IMR-90 (cell line): ENCODE data around the gene KRTAP9-4. TPM values are rescaled to one million over a fixed set of nuclear protein-coding genes. Genes with fewer than 3 reads are reported as not detected.

ENCODE experiments used
- ATAC-seq: fragments of 200-7000 bp; cut with Tn5 transposase; 2 replicates; pipeline ENCODE4 v1.9.1; 2020; ENCODE audit warnings: low read depth, mild to moderate bottlenecking, moderate library complexity
- BruUV-seq: library from RNA; stranded (reverse); fragments of 400-500 nt; replicated peaks from 2 replicates; lab custom pipeline; 2021; lab: Mats Ljungman, UMichigan
- CTCF ChIA-PET: fragments of 300-600 bp; formaldehyde crosslinking; extraction: SDS; loops from one replicate; lab custom pipeline; 2021; ENCODE audit warnings: antibody characterized with exemption; lab: Yijun Ruan, JAX
- POLR2A ChIA-PET: fragments of 300-600 bp; sonication (Branson Sonifier 250); formaldehyde crosslinking; loops from one replicate; lab custom pipeline; 2022; ENCODE audit warnings: antibody characterized with exemption; ENCODE audit not compliant: unreplicated experiment; lab: Charles Lee
- DNase-seq: peaks from one replicate; pipeline ENCODE4 v3.0.0; 2013
- H2AFZ ChIP-seq: replicated peaks from 2 replicates; pipeline ENCODE3; 2013; ENCODE audit warnings: low read length, mild to moderate bottlenecking; ENCODE audit not compliant: poor library complexity
- H2AK5ac ChIP-seq: 2 replicates; pipeline ENCODE4 v1.6.1; 2013; ENCODE audit warnings: low read depth, low read length, inconsistent platforms
- H2AK9ac ChIP-seq: replicated peaks from 2 replicates; pipeline ENCODE3; 2013; ENCODE audit warnings: mild to moderate bottlenecking, low read depth, low read length, moderate library complexity; ENCODE audit not compliant: poor library complexity
- H2BK120ac ChIP-seq: 2 replicates; pipeline ENCODE4 v1.6.1; 2013; ENCODE audit warnings: low read depth, low read length, inconsistent platforms
- H2BK15ac ChIP-seq: 3 replicates; pipeline ENCODE4 v1.6.1; 2013; ENCODE audit warnings: low read depth, low read length, inconsistent platforms
- H2BK20ac ChIP-seq: 2 replicates; pipeline ENCODE4 v1.6.1; 2013; ENCODE audit warnings: low read depth, mild to moderate bottlenecking, inconsistent platforms, low read length, moderate library complexity
- H2BK5ac ChIP-seq: 2 replicates; pipeline ENCODE4 v1.6.1; 2013; ENCODE audit warnings: mild to moderate bottlenecking, low read depth, low read length, inconsistent platforms; ENCODE audit not compliant: poor library complexity, severe bottlenecking
- H3K14ac ChIP-seq: replicated peaks from 2 replicates; pipeline ENCODE4 v1.6.1; 2013; ENCODE audit warnings: low read depth, low read length, inconsistent platforms
- H3K18ac ChIP-seq: 2 replicates; pipeline ENCODE4 v1.6.1; 2013; ENCODE audit warnings: low read depth, low read length, control low read depth
- H3K23ac ChIP-seq: 2 replicates; pipeline ENCODE4 v1.6.1; 2013; ENCODE audit warnings: low read depth, low read length, inconsistent platforms
- H3K27ac ChIP-seq: 2 replicates; pipeline ENCODE4 v1.5.1; 2013; ENCODE audit warnings: mild to moderate bottlenecking, control low read depth, low read length; ENCODE audit not compliant: insufficient read depth
- H3K27me3 ChIP-seq: 2 replicates; pipeline ENCODE4 v1.6.1; 2013; ENCODE audit warnings: low read length; ENCODE audit not compliant: control insufficient read depth, insufficient read depth
- H3K36me3 ChIP-seq: 2 replicates; pipeline ENCODE4 v1.6.1; 2013; ENCODE audit warnings: low read length, mixed read lengths; ENCODE audit not compliant: control insufficient read depth, insufficient read depth
- H3K4ac ChIP-seq: 2 replicates; pipeline ENCODE4 v1.6.1; 2013; ENCODE audit warnings: low read depth, low read length, inconsistent platforms
- H3K4me1 ChIP-seq: 2 replicates; pipeline ENCODE4 v1.6.1; 2013; ENCODE audit warnings: low read length, mixed read lengths; ENCODE audit not compliant: control insufficient read depth, insufficient read depth
- H3K4me2 ChIP-seq: 2 replicates; pipeline ENCODE4 v1.6.1; 2013; ENCODE audit warnings: low read depth, mild to moderate bottlenecking, control low read depth, low read length, moderate library complexity
- H3K4me3 ChIP-seq: 2 replicates; pipeline ENCODE4 v1.5.1; 2013; ENCODE audit warnings: low read depth, mild to moderate bottlenecking, control low read depth, low read length, moderate library complexity; ENCODE audit not compliant: insufficient read depth
- H3K56ac ChIP-seq: 2 replicates; pipeline ENCODE4 v1.6.1; 2013; ENCODE audit warnings: low read length, inconsistent platforms; ENCODE audit not compliant: insufficient read depth; ENCODE audit errors: extremely low read depth
- H3K79me1 ChIP-seq, 2 experiments: 2 replicates each; pipeline ENCODE4 v1.6.1; 2013; ENCODE audit warnings: low read length in 2 of 2, inconsistent platforms in 1 of 2, low read depth in 1 of 2
- H3K9ac ChIP-seq: 2 replicates; pipeline ENCODE4 v1.6.1; 2013; ENCODE audit warnings: low read depth, low read length, control low read depth
- H3K9me1 ChIP-seq: 2 replicates; pipeline ENCODE4 v1.6.1; 2013; ENCODE audit warnings: low read length, inconsistent platforms; ENCODE audit not compliant: insufficient read depth
- H3K9me3 ChIP-seq: 2 replicates; pipeline ENCODE4 v1.6.1; 2013; ENCODE audit warnings: low read length; ENCODE audit not compliant: control insufficient read depth, insufficient read depth
- H4K20me1 ChIP-seq: 2 replicates; pipeline ENCODE4 v1.6.1; 2013; ENCODE audit warnings: low read length, inconsistent platforms; ENCODE audit not compliant: insufficient read depth
- H4K5ac ChIP-seq: 2 replicates; pipeline ENCODE4 v1.6.1; 2013; ENCODE audit warnings: mild to moderate bottlenecking, low read depth, low read length, control low read depth
- H4K8ac ChIP-seq, 2 experiments: 2 replicates each; pipeline ENCODE4 v1.6.1; 2013; ENCODE audit warnings: low read depth in 2 of 2, low read length in 2 of 2, control low read depth in 1 of 2, inconsistent platforms in 1 of 2
- H4K91ac ChIP-seq: 2 replicates; pipeline ENCODE4 v1.6.1; 2013; ENCODE audit warnings: low read depth, low read length, inconsistent platforms; ENCODE audit not compliant: insufficient read depth
- CEBPB ChIP-seq: IDR thresholded peaks from 2 replicates; pipeline ENCODE4 v1.6.1; 2012; ENCODE audit warnings: low read depth, low read length, improper control_type of control experiment
- CTCF ChIP-seq: conservative IDR thresholded peaks from 2 replicates; pipeline ENCODE4 v1.5.1; 2012; ENCODE audit warnings: mild to moderate bottlenecking, low read depth, low read length, improper control_type of control experiment
- NFE2L2 ChIP-seq: fragments of 150-350 bp; IDR thresholded peaks from 2 replicates; pipeline ENCODE4 v1.6.1; 2016; ENCODE audit warnings: low read depth, mild to moderate bottlenecking, low read length
- POLR2A ChIP-seq: IDR thresholded peaks from 2 replicates; pipeline ENCODE4 v1.6.1; 2012; ENCODE audit warnings: mild to moderate bottlenecking, low read depth, low read length
- RCOR1 ChIP-seq: IDR thresholded peaks from 2 replicates; pipeline ENCODE4 v1.6.1; 2012; ENCODE audit warnings: mild to moderate bottlenecking, low read length, improper control_type of control experiment; ENCODE audit not compliant: insufficient replicate concordance
- WGBS, 2 experiments: methylation state at CpG; one replicate each; pipeline versions ENCODE4 v1.1.5 to v1.1.7; 2013; ENCODE audit warnings: missing lambda C conversion rate in 2 of 2; ENCODE audit not compliant: insufficient read length in 1 of 2; ENCODE audit errors: extremely low coverage in 2 of 2; 5-methylcytosine and 5-hydroxymethylcytosine counted together
- dilution Hi-C: fragments of 300-500 bp; cut with HindIII; formaldehyde crosslinking; loops from one replicate; pipeline ENCODE4 v1.14.3; 2018; ENCODE audit warnings: low sequenced_read_pairs; ENCODE audit not compliant: unreplicated experiment
- in situ Hi-C: fragments of 300-500 bp; cut with MboI; formaldehyde crosslinking; loops from 3 replicates; pipeline ENCODE4 v1.14.3; 2019; ENCODE audit warnings: low sequenced_read_pairs, inconsistent platforms, mixed read lengths
- intact Hi-C: fragments of 100-400 bp; cut with micrococcal nuclease; formaldehyde crosslinking; loops from 2 replicates; pipeline ENCODE4 v1.10.0; 2022
- polyA plus RNA-seq, 3 experiments: library from polyadenylated mRNA; depleted of rRNA; stranded (reverse); fragments of >200 nt; gene quantifications; 2 replicates each; pipeline ENCODE4 v1.2.3, GENCODE V29; 2012; ENCODE audit warnings: low replicate concordance in 1 of 3
- total RNA-seq: library from RNA; depleted of rRNA; stranded (reverse); fragments of >200 nt; gene quantifications from 2 replicates; pipeline ENCODE4 v1.2.3, GENCODE V29; 2012

KRTAP9-4 gene
- total and polyA plus RNA-seq, 2 of the 4 experiments (the other 2 are of a cell fraction): not detected

- H3K18ac ChIP-seq: no peak overlapping the region
- no peak overlapping the region for H2AFZ ChIP-seq
- dilution Hi-C loops: no loop called here
- H3K27me3 ChIP-seq: peaks cover 26% of the 10 kb centered on the region
- no peak overlapping the region for H2BK15ac ChIP-seq
- no peak for ATAC-seq
- no peaks in the 10 kb centered on the region for H3K9me3 ChIP-seq
- no peaks in the 10 kb centered on the region for H3K4me1 ChIP-seq
- H3K14ac ChIP-seq: no peak overlapping the region
- no peak overlapping the region for H2AK9ac ChIP-seq
- no peaks in the 10 kb centered on the region for H3K79me1 ChIP-seq
- no peak overlapping the region for H3K4me2 ChIP-seq
- H3K36me3 ChIP-seq: no peaks in the 10 kb centered on the region
- no peaks in the 10 kb centered on the region for H3K9me1 ChIP-seq
- intact Hi-C loops: no loop called here
- WGBS, 2 experiments: no CpG with 5 or more reads among the region's 1 CpG
- TF ChIP-seq NFE2L2: no peak
- no peak for TF ChIP-seq CTCF
- TF ChIP-seq RCOR1: no peak
- no peak for TF ChIP-seq POLR2A
- TF ChIP-seq CEBPB: no peak
- no peak overlapping the region for H3K27ac ChIP-seq
- in situ Hi-C loops: no loop called here
- no peak overlapping the region for H3K56ac ChIP-seq
- no peak overlapping the region for H2BK120ac ChIP-seq
- H3K23ac ChIP-seq: no peak overlapping the region
- POLR2A ChIA-PET: no interaction called here
- no peak overlapping the region for H2BK20ac ChIP-seq
- no TSS peak for BruUV-seq
- H4K8ac ChIP-seq: no peak overlapping the region
- CTCF ChIA-PET: no interaction called here
- H3K9ac ChIP-seq: no peak overlapping the region
- no peak overlapping the region for H3K4ac ChIP-seq
- H3K4me3 ChIP-seq: no peak overlapping the region
- no peak overlapping the region for H2AK5ac ChIP-seq
- no peak overlapping the region for H4K5ac ChIP-seq
- H4K91ac ChIP-seq: no peak overlapping the region
- DNase-seq: no peak
- H4K20me1 ChIP-seq: no peaks in the 10 kb centered on the region
- no peak overlapping the region for H2BK5ac ChIP-seq
These were observed 1.8 kb downstream of the KRTAP9-4 start for GRCh38 chr17:41251261-41251660.
